Caki2 (cell line): Measurements from ENCODE around the gene ORAI3. TPM values are rescaled to one million over a fixed set of nuclear protein-coding genes. Genes with fewer than 3 reads are reported as not detected.

ENCODE experiments used
- DNase-seq: peaks from one replicate; pipeline ENCODE4 v3.0.0-alpha.2; 2015; ENCODE audit warnings: low read depth
- in situ Hi-C: cut with HindIII; loops from 2 replicates; pipeline ENCODE4 v1.10.0; 2016; ENCODE audit warnings: low sequenced_read_pairs, low pct_unique_long_range_greater_than_20kb, mixed read lengths
- total RNA-seq: library from RNA; depleted of rRNA; stranded (reverse); fragments of >200 nt; shearing (Covaris generic); gene quantifications from 2 replicates; pipeline ENCODE4 v1.2.3, GENCODE V29; 2014; ENCODE audit warnings: low replicate concordance

Gene ORAI3
- total RNA-seq, 1 experiment from 2014 or later: 82.7 TPM

DNA sequence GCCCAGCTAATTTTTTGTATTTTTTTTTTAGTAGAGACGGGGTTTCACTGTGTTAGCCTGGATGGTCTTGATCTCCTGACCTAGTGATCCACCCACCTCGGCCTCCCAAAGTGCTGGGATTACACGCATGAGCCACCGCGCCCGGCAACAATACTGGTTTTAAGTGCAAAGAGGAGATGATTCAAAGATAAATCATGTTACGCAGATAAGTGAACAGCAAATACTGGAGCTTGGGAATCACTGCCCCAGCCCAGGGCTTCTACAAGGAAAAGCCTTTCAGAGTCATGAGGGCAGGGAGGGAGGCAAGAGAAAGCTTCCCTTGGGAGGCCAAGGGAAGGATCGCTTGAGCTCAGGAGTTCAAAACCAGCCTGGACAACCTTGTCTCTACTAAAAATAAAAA lies 9.3 kb upstream of the ORAI3 start:
- in situ Hi-C loops: loop anchor here (25.0 kb wide), 1 partner anchor 177 kb away; the partner anchor contains the start of genes CFAP119 and RNF40
- DNase-seq: peak; percentile 77

- DNase-seq: peak; percentile 85
Measured at GRCh38 chr16:30941600-30942425, 7.1 kb upstream of the ORAI3 start.

DNA sequence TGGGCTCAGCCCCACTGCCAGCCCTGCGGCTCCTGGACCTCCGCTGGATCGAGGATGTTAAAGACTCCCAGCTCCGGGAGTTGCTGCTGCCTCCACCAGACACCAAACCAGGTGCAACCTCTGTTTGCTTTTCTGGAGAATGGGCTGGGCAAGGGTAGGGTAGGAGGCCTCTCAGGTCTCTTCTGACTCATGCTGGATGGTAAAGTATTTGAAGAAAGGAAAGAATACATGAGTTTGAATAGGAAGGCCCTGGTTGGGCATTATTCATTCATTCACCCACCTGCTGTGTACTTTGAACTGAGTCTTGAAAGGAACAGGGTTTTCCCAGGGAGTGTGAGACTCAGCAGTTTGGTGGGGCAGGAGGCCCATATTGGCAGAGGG lies 6.5 kb upstream of the ORAI3 start:
- in situ Hi-C loops: loop anchor here (25.0 kb wide), 1 partner anchor 180 kb away; the partner anchor contains the start of genes CFAP119 and RNF40
- DNase-seq: no peak

More at GRCh38 chr16:30941600-30942425, 7.1 kb upstream of the ORAI3 start:
- in situ Hi-C loops: loop anchor here (25.0 kb wide), 1 partner anchor 180 kb away; the partner anchor contains the start of genes CFAP119 and RNF40

DNA sequence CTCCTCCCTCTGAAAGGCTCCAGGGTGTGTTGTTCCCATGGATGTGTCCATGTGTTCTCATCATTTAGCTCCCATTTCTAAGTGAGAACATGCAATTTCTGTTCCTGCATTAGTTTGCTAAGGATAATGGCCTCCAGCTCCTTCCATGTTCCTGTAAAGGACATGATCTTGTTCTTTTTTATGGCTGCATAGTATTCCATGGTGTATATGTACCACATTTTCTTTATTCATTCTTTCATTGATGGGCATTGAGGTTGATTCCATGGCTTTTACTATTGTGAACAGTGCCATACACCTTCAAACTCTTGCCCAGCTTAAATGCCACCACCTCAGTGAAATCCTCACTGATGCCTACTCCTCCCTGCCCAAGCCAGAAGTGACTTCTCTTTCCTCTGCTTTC lies 4.5 kb upstream of the ORAI3 start:
- no peak for DNase-seq
- in situ Hi-C loops: loop anchor here (25.0 kb wide), 1 partner anchor 182 kb away; the partner anchor contains the start of genes CFAP119 and RNF40

GRCh38 chr16:30946671-30947540 lies 2.0 kb upstream of the ORAI3 start:
- DNase-seq: no peak
- in situ Hi-C loops: loop anchor here (25.0 kb wide), 1 partner anchor 185 kb away; the partner anchor contains the start of genes CFAP119 and RNF40

DNA sequence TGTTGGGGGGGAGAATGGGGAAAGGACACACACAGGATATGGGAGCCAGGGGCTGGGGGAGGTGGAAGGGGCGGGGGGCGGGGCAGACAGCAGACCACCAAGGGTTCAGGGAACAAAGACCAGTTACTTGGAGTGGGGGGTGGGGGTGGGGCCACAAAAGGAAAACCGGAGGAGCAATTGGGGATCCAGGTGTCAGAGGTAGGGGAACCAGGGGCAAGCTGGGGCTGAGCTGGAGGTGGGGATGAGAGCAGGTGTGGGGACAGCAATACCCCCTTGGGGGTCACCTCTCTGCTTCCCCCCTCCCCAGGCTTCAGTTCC lies 1.4 kb upstream of the ORAI3 start:
- no peak for DNase-seq
- in situ Hi-C loops: loop anchor here (25.0 kb wide), 1 partner anchor 185 kb away; the partner anchor contains the start of genes CFAP119 and RNF40

GRCh38 chr16:30947859-30948666 lies 805 bp upstream of the ORAI3 start:
- peak; percentile 100 for DNase-seq
- in situ Hi-C loops: loop anchor here (25.0 kb wide), 1 partner anchor 186 kb away; the partner anchor contains the start of genes CFAP119 and RNF40

GRCh38 chr16:30949650-30950515 lies 1.0 kb downstream of the ORAI3 start:
- in situ Hi-C loops: loop anchor here (25.0 kb wide), 1 partner anchor 188 kb away; the partner anchor contains the start of genes CFAP119 and RNF40
- DNase-seq: peak; percentile 99

GRCh38 chr16:30950516-30951065 lies 1.7 kb downstream of the ORAI3 start:
- in situ Hi-C loops: no loop called here
- no peak for DNase-seq

GRCh38 chr16:30951193-30951592 lies 2.3 kb downstream of the ORAI3 start:
- DNase-seq: no peak
- in situ Hi-C loops: no loop called here

DNA sequence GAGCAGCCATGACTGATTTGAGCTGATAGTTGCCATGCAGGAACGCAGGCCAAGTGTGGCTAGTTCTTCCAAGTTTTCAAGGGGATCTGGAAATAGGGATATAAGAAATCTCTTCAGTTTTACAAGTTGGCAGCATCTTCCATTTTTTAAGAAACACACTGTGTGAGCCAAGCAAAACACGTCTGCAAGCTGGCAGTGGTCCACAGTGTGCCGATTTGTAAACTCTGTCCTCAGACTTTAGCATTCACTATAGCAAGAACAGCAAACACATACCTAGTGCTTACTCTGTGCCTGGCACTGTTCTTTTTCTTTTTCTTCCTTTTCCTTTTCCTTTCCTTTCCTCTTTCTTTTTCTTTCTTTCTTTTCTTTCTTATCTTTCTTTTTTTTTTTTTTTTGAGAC lies 2.9 kb downstream of the ORAI3 start:
- DNase-seq: no peak
- in situ Hi-C loops: no loop called here

DNA sequence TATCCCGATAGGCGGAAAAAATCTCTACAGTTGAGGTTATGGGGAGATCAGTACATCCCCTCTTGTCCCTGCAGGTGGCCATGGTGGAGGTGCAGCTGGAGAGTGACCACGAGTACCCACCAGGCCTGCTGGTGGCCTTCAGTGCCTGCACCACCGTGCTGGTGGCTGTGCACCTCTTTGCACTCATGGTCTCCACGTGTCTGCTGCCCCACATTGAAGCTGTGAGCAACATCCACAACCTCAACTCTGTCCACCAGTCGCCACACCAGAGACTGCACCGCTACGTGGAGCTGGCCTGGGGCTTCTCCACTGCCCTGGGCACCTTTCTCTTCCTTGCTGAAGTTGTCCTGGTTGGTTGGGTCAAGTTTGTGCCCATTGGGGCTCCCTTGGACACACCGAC lies 4.2 kb downstream of the ORAI3 start:
- in situ Hi-C loops: no loop called here
- DNase-seq: no peak

- in situ Hi-C loops: no loop called here
- DNase-seq: peak; percentile 59
Measured at GRCh38 chr16:30953511-30954124, 4.8 kb downstream of the ORAI3 start.

DNA sequence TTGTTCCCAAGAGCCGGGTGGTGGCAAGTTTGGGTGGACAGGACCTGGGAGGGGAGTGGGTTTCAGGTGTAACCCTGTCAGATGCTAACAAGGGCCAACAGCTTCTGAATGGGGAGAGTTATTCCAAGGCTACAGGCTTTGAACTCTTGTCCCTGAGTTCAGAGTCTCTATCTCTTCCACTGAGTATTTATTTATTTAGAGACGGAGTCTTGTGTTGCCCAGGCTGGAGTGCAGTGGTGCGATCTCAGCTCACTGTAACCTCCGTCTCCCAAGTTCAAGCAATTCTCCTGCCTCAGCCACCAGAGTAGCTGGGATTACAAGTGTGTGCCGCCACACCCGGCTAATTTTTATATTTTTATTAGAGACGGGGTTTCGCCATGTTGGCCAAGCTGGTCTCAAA lies 6.1 kb downstream of the ORAI3 start:
- DNase-seq: no peak
- in situ Hi-C loops: no loop called here

GRCh38 chr16:30956601-30957455 lies 8.0 kb downstream of the ORAI3 start:
- peak; percentile 90 for DNase-seq
- in situ Hi-C loops: no loop called here
